Gastroesophageal sphincter (tissue), 4 donors: ENCODE measurements around the gene ARSI. TPM values are rescaled to one million over a fixed set of nuclear protein-coding genes. Genes with fewer than 3 reads are reported as not detected.

Source experiments
- ATAC-seq: fragments of 150-250 bp; one replicate; pipeline ENCODE4 v1.9.1; 2016; ENCODE audit warnings: mild to moderate bottlenecking, moderate library complexity
- H3K27ac ChIP-seq, 4 donors: fragments of 200-600 bp; sonication (generic) in 3 of 4; 1 replicate in 3 of 4; 2 replicates in 1 of 4; pipeline ENCODE4 v1.5.1; 2016 to 2019
- H3K27me3 ChIP-seq: fragments of 200-600 bp; sonication (generic); one replicate; pipeline ENCODE4 v1.5.1; 2019
- H3K36me3 ChIP-seq, 2 donors: fragments of 200-600 bp; sonication (generic); one replicate each; pipeline ENCODE4 v1.5.1; 2019; ENCODE audit warnings: control low read depth in 1 of 2
- H3K4me1 ChIP-seq, 3 donors: fragments of 200-600 bp; sonication (generic); 1 replicate in 2 of 3; 2 replicates in 1 of 3; pipeline ENCODE4 v1.5.1; 2016 to 2019; ENCODE audit warnings: control low read depth in 2 of 3
- H3K4me3 ChIP-seq, 2 donors: fragments of 200-600 bp; sonication (generic); one replicate each; pipeline ENCODE4 v1.5.1; 2019; ENCODE audit warnings: mild to moderate bottlenecking in 1 of 2, moderate library complexity in 1 of 2
- H3K9me3 ChIP-seq, 3 donors: fragments of 200-600 bp; sonication (generic); one replicate each; pipeline ENCODE4 v1.5.1; 2017 to 2019; ENCODE audit warnings: control low read depth in 2 of 3
- CTCF ChIP-seq, 4 experiments: fragments of 200-600 bp in 2 of 4; fragments of 450-650 bp in 2 of 4; sonication (generic) in 1 of 4; IDR thresholded peaks; one replicate each; pipeline ENCODE4 v1.5.1; 2017 to 2019; ENCODE audit warnings: antibody characterized with exemption in 4 of 4, mild to moderate bottlenecking in 2 of 4, moderate library complexity in 2 of 4
- EP300 ChIP-seq: sonication (generic); formaldehyde crosslinking; IDR thresholded peaks from one replicate; pipeline ENCODE4 v1.6.1; 2017; ENCODE audit warnings: antibody characterized with exemption, mild to moderate bottlenecking
- POLR2A ChIP-seq, 2 donors: fragments of 450-650 bp; IDR thresholded peaks; one replicate each; pipeline ENCODE4 v1.6.1; 2017; ENCODE audit warnings: antibody characterized with exemption in 2 of 2, mild to moderate bottlenecking in 2 of 2, moderate library complexity in 1 of 2
- POLR2AphosphoS5 ChIP-seq: sonication (generic); formaldehyde crosslinking; IDR thresholded peaks from one replicate; pipeline ENCODE4 v1.6.1; 2017; ENCODE audit warnings: antibody characterized with exemption
- WGBS, 2 donors: methylation state at CpG; one replicate each; pipeline ENCODE4 v1.1.5; 2018; ENCODE audit warnings: low coverage in 1 of 2; 5-methylcytosine and 5-hydroxymethylcytosine counted together
- total RNA-seq, 4 donors: library from RNA; depleted of rRNA; stranded (reverse); fragments of >200 nt; gene quantifications; one replicate each; pipeline ENCODE4 v1.1.0, GENCODE V29; 2016

ARSI gene
- total RNA-seq, 4 donors from 2014 or later = 3.1 to 11.6 (median 6.8) TPM

GRCh38 chr5:150328515-150328914 lies 25.8 kb upstream of the ARSI start:
- 83% methylated on average over 1 of the region's 2 CpGs; no CpG with 5 or more reads in 1 of the 2 donors for WGBS, 2 donors
- no peak for ATAC-seq
- Histone ChIP-seq H3K4me3 (no peak overlapping the region), H3K9me3 (no peaks in the 10 kb centered on the region), H3K27ac (no peak overlapping the region), H3K27me3 (no peaks in the 10 kb centered on the region), H3K36me3 (no peaks in the 10 kb centered on the region), H3K4me1 (no peaks in the 10 kb centered on the region)
- no peak for TF ChIP-seq CTCF (IDR thresholded peaks at IDR 0.05)

- TF ChIP-seq CTCF (IDR thresholded peaks at IDR 0.05) (no peak), POLR2AphosphoS5 (no peak), EP300 (no peak), POLR2A (IDR thresholded peaks at IDR 0.05) (no peak)
- 65% methylated on average over 3 of the region's 3 CpGs; no CpG with 5 or more reads in 1 of the 2 donors for WGBS, 2 donors
- Histone ChIP-seq H3K27me3 (no peaks in the 10 kb centered on the region), H3K4me3 (no peak overlapping the region), H3K4me1 (no peaks in the 10 kb centered on the region), H3K27ac (no peak overlapping the region), H3K9me3 (no peaks in the 10 kb centered on the region), H3K36me3 (no peaks in the 10 kb centered on the region)
- no peak for ATAC-seq
Measured at GRCh38 chr5:150327139-150327538, 24.4 kb upstream of the ARSI start.

- Histone ChIP-seq H3K36me3 (no peaks in the 10 kb centered on the region), H3K27ac (no peak overlapping the region), H3K27me3 (no peaks in the 10 kb centered on the region), H3K4me3 (no peak overlapping the region), H3K4me1 (no peaks in the 10 kb centered on the region), H3K9me3 (no peaks in the 10 kb centered on the region)
- no peak for ATAC-seq
- TF ChIP-seq CTCF (IDR thresholded peaks at IDR 0.05) = no peak
- TF ChIP-seq EP300 = no peak
- WGBS, 2 donors = 60% methylated on average over 2 of the region's 2 CpGs; no CpG with 5 or more reads in 1 of the 2 donors
Measured at GRCh38 chr5:150326707-150327106, 24.0 kb upstream of the ARSI start.

GRCh38 chr5:150325426-150325825 lies 22.7 kb upstream of the ARSI start:
- no peaks in the 10 kb centered on the region for H3K9me3 ChIP-seq
- no peaks in the 10 kb centered on the region for H3K36me3 ChIP-seq
- H3K27me3 ChIP-seq = no peaks in the 10 kb centered on the region
- H3K4me1 ChIP-seq = peaks cover 0 to 4% (median 0%) of the 10 kb centered on the region in 3 donors
- TF ChIP-seq POLR2AphosphoS5 = no peak
- no peak for TF ChIP-seq EP300
- no peak for TF ChIP-seq POLR2A (IDR thresholded peaks at IDR 0.05)
- no peak for TF ChIP-seq CTCF (IDR thresholded peaks at IDR 0.05)
- 75 to 90% methylated on average over 1 to 3 of the region's 4 CpGs for WGBS, 2 donors
- H3K27ac ChIP-seq = no peak overlapping the region
- H3K4me3 ChIP-seq = no peak overlapping the region
- ATAC-seq = no peak

GRCh38 chr5:150323819-150324218 lies 21.1 kb upstream of the ARSI start:
- 92 to 98% methylated on average over 2 to 8 of the region's 8 CpGs for WGBS, 2 donors
- ATAC-seq = no peak
- Histone ChIP-seq H3K9me3 (no peaks in the 10 kb centered on the region), H3K36me3 (no peaks in the 10 kb centered on the region), H3K4me3 (no peak overlapping the region), H3K27ac (no peak overlapping the region), H3K27me3 (no peaks in the 10 kb centered on the region), H3K4me1 (peaks cover 0 to 11% (median 0%) of the 10 kb centered on the region in 3 donors)
- TF ChIP-seq CTCF (IDR thresholded peaks at IDR 0.05) = no peak
- no peak for TF ChIP-seq POLR2AphosphoS5
- no peak for TF ChIP-seq POLR2A (IDR thresholded peaks at IDR 0.05)
- TF ChIP-seq EP300 = no peak
